ENCODE data around the gene SORCS2. TPM values are rescaled to one million over a fixed set of nuclear protein-coding genes. Genes with fewer than 3 reads are reported as not detected.

Gene SORCS2
- total RNA-seq, 1 experiment from 2014 or later: 4.1 TPM

GRCh38 chr4:7750972-7751371 is 558.6 kb downstream of the SORCS2 start:
- Histone ChIP-seq H3F3A (ENCODE audit: low read length, unreplicated experiment) (peaks cover 4% of the 10 kb centered on the region), H4K20me1 (ENCODE audit: low read length) (no peaks in the 10 kb centered on the region), H3K27me3 (ENCODE audit: low read length) (no peaks in the 10 kb centered on the region), H3K4me1 (ENCODE audit: insufficient read depth, low read length) (peaks cover 49% of the 10 kb centered on the region), H3K9me3 (ENCODE audit: low read length) (no peaks in the 10 kb centered on the region), H3K4me3 (ENCODE audit: low read length) (no peak overlapping the region), H3K9me2 (replicated peaks; ENCODE audit: low read length) (no peaks in the 10 kb centered on the region), H3K79me2 (ENCODE audit: low read length) (no peaks in the 10 kb centered on the region), H3K27ac (ENCODE audit: low read length) (peak overlapping the region; percentile 94), H3K9ac (ENCODE audit: low read length) (peak overlapping the region; percentile 63; the same call in 1 of the 2 replicates), H2AFZ (ENCODE audit: low read length) (no peak overlapping the region), H3K36me3 (ENCODE audit: low read depth, low read length) (no peaks in the 10 kb centered on the region), H3K4me2 (ENCODE audit: low read length) (peak overlapping the region; percentile 76; the same call in 1 of the 2 replicates)
- TF ChIP-seq EZH2 (IDR thresholded peaks at IDR 0.05; ENCODE audit: low read length, unreplicated experiment) (no peak), EZH2phosphoT487 (IDR thresholded peaks at IDR 0.05; ENCODE audit: borderline replicate concordance, low read length) (no peak), CTCF (conservative IDR thresholded peaks at IDR 0.05; ENCODE audit: low read depth, low read length) (no peak)
- BruUV-seq (replicated peaks): no TSS peak
- DNase-seq (no peak), ATAC-seq (no peak)
- ChIA-PET CTCF (no interaction called here), POLR2A (ENCODE audit: unreplicated experiment) (no interaction called here)
- intact Hi-C loops (cut with micrococcal nuclease): no loop called here

- DNase-seq: no peak
- Histone ChIP-seq H3K9ac (ENCODE audit: low read length) (peak overlapping the region; percentile 59), H3F3A (ENCODE audit: low read length, unreplicated experiment) (peaks cover 4% of the 10 kb centered on the region), H3K9me3 (ENCODE audit: low read length) (no peaks in the 10 kb centered on the region), H3K27ac (ENCODE audit: low read length) (peak overlapping the region; percentile 86), H3K4me2 (ENCODE audit: low read length) (peak overlapping the region; percentile 69), H3K4me1 (ENCODE audit: insufficient read depth, low read length) (peaks cover 49% of the 10 kb centered on the region), H3K79me2 (ENCODE audit: low read length) (no peaks in the 10 kb centered on the region), H3K36me3 (ENCODE audit: low read depth, low read length) (no peaks in the 10 kb centered on the region), H3K4me3 (ENCODE audit: low read length) (peak overlapping the region; percentile 55; the same call in 1 of the 2 replicates), H3K9me2 (replicated peaks; ENCODE audit: low read length) (no peaks in the 10 kb centered on the region), H3K27me3 (ENCODE audit: low read length) (no peaks in the 10 kb centered on the region), H4K20me1 (ENCODE audit: low read length) (no peaks in the 10 kb centered on the region), H2AFZ (ENCODE audit: low read length) (no peak overlapping the region)
- ChIA-PET CTCF (interaction anchor here (0.6 kb wide), 1 partner anchor 949 kb away, joined by 3 read pairs; no protein-coding TSS in a partner anchor), POLR2A (ENCODE audit: unreplicated experiment) (no interaction called here)
- intact Hi-C loops (cut with micrococcal nuclease): no loop called here
- no peak for TF ChIP-seq CTCF (conservative IDR thresholded peaks at IDR 0.05; ENCODE audit: low read depth, low read length)
- TF ChIP-seq EZH2 (IDR thresholded peaks at IDR 0.05; ENCODE audit: low read length, unreplicated experiment): no peak
- no peak for TF ChIP-seq EZH2phosphoT487 (IDR thresholded peaks at IDR 0.05; ENCODE audit: borderline replicate concordance, low read length)
- no peak for ATAC-seq
- no TSS peak for BruUV-seq (replicated peaks)
Observed at GRCh38 chr4:7752649-7753048, 560.3 kb downstream of the SORCS2 start.

GRCh38 chr4:7753271-7753670 is 560.9 kb downstream of the SORCS2 start:
- Histone ChIP-seq H2AFZ (ENCODE audit: low read length) (no peak overlapping the region), H3K27ac (ENCODE audit: low read length) (peak overlapping the region; percentile 86), H3K4me3 (ENCODE audit: low read length) (peak overlapping the region; percentile 55), H3K79me2 (ENCODE audit: low read length) (no peaks in the 10 kb centered on the region), H4K20me1 (ENCODE audit: low read length) (no peaks in the 10 kb centered on the region), H3K9me2 (replicated peaks; ENCODE audit: low read length) (no peaks in the 10 kb centered on the region), H3K36me3 (ENCODE audit: low read depth, low read length) (no peaks in the 10 kb centered on the region), H3F3A (ENCODE audit: low read length, unreplicated experiment) (peaks cover 4% of the 10 kb centered on the region), H3K4me1 (ENCODE audit: insufficient read depth, low read length) (peaks cover 47% of the 10 kb centered on the region), H3K4me2 (ENCODE audit: low read length) (peak overlapping the region; percentile 69), H3K9ac (ENCODE audit: low read length) (peak overlapping the region; percentile 59), H3K27me3 (ENCODE audit: low read length) (no peaks in the 10 kb centered on the region), H3K9me3 (ENCODE audit: low read length) (no peaks in the 10 kb centered on the region)
- DNase-seq (peak; percentile 77), ATAC-seq (peak; percentile 51)
- BruUV-seq (replicated peaks): no TSS peak
- POLR2A ChIA-PET (ENCODE audit: unreplicated experiment): interaction anchor here (0.8 kb wide), 1 partner anchor 225 kb away, joined by 7 read pairs; no protein-coding TSS in a partner anchor
- TF ChIP-seq EZH2 (IDR thresholded peaks at IDR 0.05; ENCODE audit: low read length, unreplicated experiment): no peak
- no peak for TF ChIP-seq EZH2phosphoT487 (IDR thresholded peaks at IDR 0.05; ENCODE audit: borderline replicate concordance, low read length)
- no peak for TF ChIP-seq CTCF (conservative IDR thresholded peaks at IDR 0.05; ENCODE audit: low read depth, low read length)
- CTCF ChIA-PET: interaction anchor here (0.6 to 0.8 kb wide), 2 partner anchors 103 to 950 kb away, joined by 3 read pairs; no protein-coding TSS in a partner anchor
- intact Hi-C loops (cut with micrococcal nuclease): no loop called here

Measured in PC-3 (cell line).